Upper lobe of left lung (tissue), 4 donors: ENCODE results near the gene TMEM31.

ENCODE experiments used
- CTCF ChIP-seq, 6 experiments: fragments of 450-650 bp in 4 of 6; fragments of 200-600 bp in 2 of 6; sonication (generic) in 2 of 6; IDR thresholded peaks; one replicate each; pipeline ENCODE4 v1.5.1; 2016 to 2019; ENCODE audit warnings: antibody characterized with exemption in 6 of 6
- EP300 ChIP-seq, 4 donors: sonication (generic); formaldehyde crosslinking; IDR thresholded peaks; one replicate each; pipeline ENCODE4 v1.5.1; 2017; ENCODE audit warnings: antibody characterized with exemption in 4 of 4, control low read depth in 2 of 4
- POLR2A ChIP-seq, 4 donors: fragments of 450-650 bp; IDR thresholded peaks; one replicate each; pipeline ENCODE4 v1.5.1; 2016 to 2017; ENCODE audit warnings: antibody characterized with exemption in 4 of 4, mild to moderate bottlenecking in 2 of 4
- POLR2AphosphoS5 ChIP-seq, 2 donors: sonication (generic); formaldehyde crosslinking; IDR thresholded peaks; one replicate each; pipeline ENCODE4 v1.5.1; 2017; ENCODE audit warnings: antibody characterized with exemption in 2 of 2

GRCh38 chrX:103758555-103758954 lies 47.8 kb downstream of the TMEM31 start:
- TF ChIP-seq CTCF (IDR thresholded peaks at IDR 0.05) (no peak), EP300 (IDR thresholded peaks at IDR 0.05) (no peak), POLR2AphosphoS5 (IDR thresholded peaks at IDR 0.05) (no peak), POLR2A (IDR thresholded peaks at IDR 0.05) (no peak)
